ENCODE data around the gene IL1RL1.

- TF ChIP-seq CTCF (IDR thresholded peaks at IDR 0.05; ENCODE audit: low read depth, low read length) (no peak), POLR2A (IDR thresholded peaks at IDR 0.05; ENCODE audit: extremely low read depth, insufficient read length) (no peak)
These were observed 25.2 kb downstream of the IL1RL1 start for GRCh38 chr2:102336502-102336945.
